Measurements from ENCODE around the gene NEDD4L.

NEDD4L gene

DNA sequence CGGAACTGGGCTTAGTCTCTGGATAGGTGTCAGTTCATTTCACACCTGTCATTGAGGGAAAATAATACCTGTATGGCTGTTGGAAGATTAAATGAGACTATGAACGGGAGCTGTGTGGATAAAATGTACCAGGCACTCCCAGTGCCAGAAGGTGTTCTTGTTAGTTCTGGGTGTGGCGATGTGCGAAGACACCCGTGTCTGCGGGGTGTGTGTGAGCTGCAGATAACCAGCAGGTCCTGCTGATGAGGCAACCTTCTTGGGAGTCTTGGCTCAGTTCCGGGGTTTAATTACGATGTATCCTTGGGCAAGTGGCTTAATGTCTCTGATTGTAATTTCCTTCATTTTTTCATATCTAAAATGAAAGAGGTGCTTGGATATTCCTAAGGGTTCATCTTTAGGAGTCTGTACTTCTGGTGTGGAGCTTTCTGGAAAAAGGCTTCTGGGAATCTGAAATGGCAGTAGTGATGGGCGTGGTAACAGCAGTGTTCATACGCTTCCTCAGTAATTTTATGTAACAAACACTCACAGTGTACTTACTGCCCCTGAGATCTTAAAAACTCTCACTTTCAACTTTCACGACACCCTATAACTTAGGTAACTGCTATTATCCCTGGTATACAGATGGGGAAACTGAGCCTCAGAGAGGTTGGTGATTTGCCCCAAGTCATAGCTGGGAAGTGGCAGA lies 35.0 kb downstream of the NEDD4L start:
- no peak overlapping the region for H4K8ac ChIP-seq (ENCODE audit: low read depth, low read length)
- H3K27me3 ChIP-seq (ENCODE audit: control insufficient read depth in 3 of 3, insufficient read depth in 3 of 3, low read depth in 1 of 3, low read length in 3 of 3), result no peaks in the 10 kb centered on the region
- DNase-seq (ENCODE audit: low spot score), result no peak
- H3K27ac ChIP-seq (replicated peaks; ENCODE audit: low read length), result no peak overlapping the region
- no peak overlapping the region for H3K23ac ChIP-seq (ENCODE audit: low read depth, low read length, poor library complexity)
- no peak overlapping the region for H2AFZ ChIP-seq (ENCODE audit: low read length)
- H3K4ac ChIP-seq (ENCODE audit: low read length), result no peak overlapping the region
- no peak overlapping the region for H2BK15ac ChIP-seq (ENCODE audit: low read length)
- H2AK5ac ChIP-seq (ENCODE audit: low read depth, low read length), result no peak overlapping the region
- no peaks in the 10 kb centered on the region for H3K9me3 ChIP-seq (replicated peaks in 1 of 2; ENCODE audit: control insufficient read depth in 2 of 2, insufficient read depth in 1 of 2, low read depth in 1 of 2, low read length in 2 of 2)
- H3K4me1 ChIP-seq (ENCODE audit: control insufficient read depth in 2 of 2, insufficient read depth in 1 of 2, low read depth in 1 of 2, low read length in 2 of 2), result no peaks in the 10 kb centered on the region
- no peak overlapping the region for H2BK5ac ChIP-seq (ENCODE audit: low read length)
- no peaks in the 10 kb centered on the region for H3K79me1 ChIP-seq (ENCODE audit: low read depth, low read length)
- H3K14ac ChIP-seq (ENCODE audit: low read length), result no peak overlapping the region
- H3K18ac ChIP-seq (ENCODE audit: low read length), result no peak overlapping the region
- no peak overlapping the region for H4K91ac ChIP-seq (ENCODE audit: low read depth, low read length, poor library complexity)
- H2BK120ac ChIP-seq (ENCODE audit: low read depth, low read length), result no peak overlapping the region
- no peak overlapping the region for H3K4me2 ChIP-seq (ENCODE audit: insufficient read depth, low read length, poor library complexity, severe bottlenecking)
- no peak overlapping the region for H3K9ac ChIP-seq (ENCODE audit: low read depth, low read length, poor library complexity)
- no peaks in the 10 kb centered on the region for H3K36me3 ChIP-seq (replicated peaks in 1 of 2; ENCODE audit: control insufficient read depth in 2 of 2, insufficient read depth in 2 of 2, low read length in 2 of 2)
- WGBS, 2 donors (ENCODE audit: extremely low coverage in 2 of 2, insufficient read length in 2 of 2, insufficient replicate concordance in 1 of 2), result no CpG with 5 or more reads among the region's 11 CpGs
- no peak overlapping the region for H2BK12ac ChIP-seq (ENCODE audit: low read length)
- no peak overlapping the region for H3K4me3 ChIP-seq (ENCODE audit: low read length in 2 of 2)

GRCh38 chr18:58080451-58080850 lies 36.4 kb downstream of the NEDD4L start:
- Histone ChIP-seq H3K23ac (ENCODE audit: low read depth, low read length, poor library complexity) (no peak overlapping the region), H2AFZ (ENCODE audit: low read length) (no peak overlapping the region), H3K18ac (ENCODE audit: low read length) (no peak overlapping the region), H3K27ac (replicated peaks; ENCODE audit: low read length) (no peak overlapping the region), H3K4me2 (ENCODE audit: insufficient read depth, low read length, poor library complexity, severe bottlenecking) (no peak overlapping the region), H2AK5ac (ENCODE audit: low read depth, low read length) (no peak overlapping the region), H3K4me3 (ENCODE audit: low read length in 2 of 2) (no peak overlapping the region), H2BK15ac (ENCODE audit: low read length) (no peak overlapping the region), H3K14ac (ENCODE audit: low read length) (no peak overlapping the region), H3K4me1 (ENCODE audit: control insufficient read depth in 2 of 2, insufficient read depth in 1 of 2, low read depth in 1 of 2, low read length in 2 of 2) (no peaks in the 10 kb centered on the region), H2BK12ac (ENCODE audit: low read length) (no peak overlapping the region), H3K79me1 (ENCODE audit: low read depth, low read length) (no peaks in the 10 kb centered on the region), H4K91ac (ENCODE audit: low read depth, low read length, poor library complexity) (no peak overlapping the region), H3K36me3 (replicated peaks in 1 of 2; ENCODE audit: control insufficient read depth in 2 of 2, insufficient read depth in 2 of 2, low read length in 2 of 2) (no peaks in the 10 kb centered on the region), H3K9ac (ENCODE audit: low read depth, low read length, poor library complexity) (no peak overlapping the region), H3K4ac (ENCODE audit: low read length) (no peak overlapping the region), H4K8ac (ENCODE audit: low read depth, low read length) (no peak overlapping the region), H2BK120ac (ENCODE audit: low read depth, low read length) (no peak overlapping the region), H2BK5ac (ENCODE audit: low read length) (no peak overlapping the region), H3K9me3 (replicated peaks in 1 of 2; ENCODE audit: control insufficient read depth in 2 of 2, insufficient read depth in 1 of 2, low read depth in 1 of 2, low read length in 2 of 2) (no peaks in the 10 kb centered on the region), H3K27me3 (ENCODE audit: control insufficient read depth in 3 of 3, insufficient read depth in 3 of 3, low read depth in 1 of 3, low read length in 3 of 3) (no peaks in the 10 kb centered on the region)
- no CpG with 5 or more reads among the region's 3 CpGs for WGBS, 2 donors (ENCODE audit: extremely low coverage in 2 of 2, insufficient read length in 2 of 2, insufficient replicate concordance in 1 of 2)
- no peak for DNase-seq (ENCODE audit: low spot score)

- Histone ChIP-seq H3K36me3 (replicated peaks in 1 of 2; ENCODE audit: control insufficient read depth in 2 of 2, insufficient read depth in 2 of 2, low read length in 2 of 2) (no peaks in the 10 kb centered on the region), H2BK120ac (ENCODE audit: low read depth, low read length) (no peak overlapping the region), H2BK15ac (ENCODE audit: low read length) (no peak overlapping the region), H3K79me1 (ENCODE audit: low read depth, low read length) (peaks cover 2% of the 10 kb centered on the region), H3K4me2 (ENCODE audit: insufficient read depth, low read length, poor library complexity, severe bottlenecking) (no peak overlapping the region), H3K23ac (ENCODE audit: low read depth, low read length, poor library complexity) (no peak overlapping the region), H3K9me3 (replicated peaks in 1 of 2; ENCODE audit: control insufficient read depth in 2 of 2, insufficient read depth in 1 of 2, low read depth in 1 of 2, low read length in 2 of 2) (peaks cover 0 to 6% of the 10 kb centered on the region in 2 donors), H4K91ac (ENCODE audit: low read depth, low read length, poor library complexity) (no peak overlapping the region), H2BK12ac (ENCODE audit: low read length) (no peak overlapping the region), H3K9ac (ENCODE audit: low read depth, low read length, poor library complexity) (no peak overlapping the region), H3K4me1 (ENCODE audit: control insufficient read depth in 2 of 2, insufficient read depth in 1 of 2, low read depth in 1 of 2, low read length in 2 of 2) (no peaks in the 10 kb centered on the region), H2AFZ (ENCODE audit: low read length) (no peak overlapping the region), H3K4me3 (ENCODE audit: low read length in 2 of 2) (no peak overlapping the region), H3K27me3 (ENCODE audit: control insufficient read depth in 3 of 3, insufficient read depth in 3 of 3, low read depth in 1 of 3, low read length in 3 of 3) (no peaks in the 10 kb centered on the region), H3K27ac (replicated peaks; ENCODE audit: low read length) (no peak overlapping the region), H3K4ac (ENCODE audit: low read length) (no peak overlapping the region), H2BK5ac (ENCODE audit: low read length) (no peak overlapping the region), H3K18ac (ENCODE audit: low read length) (peak overlapping the region; percentile 70), H3K14ac (ENCODE audit: low read length) (no peak overlapping the region), H4K8ac (ENCODE audit: low read depth, low read length) (no peak overlapping the region), H2AK5ac (ENCODE audit: low read depth, low read length) (no peak overlapping the region)
- no peak for DNase-seq (ENCODE audit: low spot score)
- no CpG with 5 or more reads among the region's 6 CpGs for WGBS, 2 donors (ENCODE audit: extremely low coverage in 2 of 2, insufficient read length in 2 of 2, insufficient replicate concordance in 1 of 2)
These were observed 44.1 kb downstream of the NEDD4L start for GRCh38 chr18:58087928-58088690.

- Histone ChIP-seq H3K4me3 (ENCODE audit: low read length in 2 of 2) (no peak overlapping the region), H3K4ac (ENCODE audit: low read length) (no peak overlapping the region), H2AK5ac (ENCODE audit: low read depth, low read length) (no peak overlapping the region), H3K14ac (ENCODE audit: low read length) (no peak overlapping the region), H4K8ac (ENCODE audit: low read depth, low read length) (no peak overlapping the region), H4K91ac (ENCODE audit: low read depth, low read length, poor library complexity) (no peak overlapping the region), H2BK12ac (ENCODE audit: low read length) (no peak overlapping the region), H2BK120ac (ENCODE audit: low read depth, low read length) (no peak overlapping the region), H2AFZ (ENCODE audit: low read length) (no peak overlapping the region), H3K4me2 (ENCODE audit: insufficient read depth, low read length, poor library complexity, severe bottlenecking) (no peak overlapping the region), H3K9me3 (replicated peaks in 1 of 2; ENCODE audit: control insufficient read depth in 2 of 2, insufficient read depth in 1 of 2, low read depth in 1 of 2, low read length in 2 of 2) (peaks cover 0 to 6% of the 10 kb centered on the region in 2 donors), H3K9ac (ENCODE audit: low read depth, low read length, poor library complexity) (no peak overlapping the region), H3K18ac (ENCODE audit: low read length) (no peak overlapping the region), H2BK15ac (ENCODE audit: low read length) (no peak overlapping the region), H3K27me3 (ENCODE audit: control insufficient read depth in 3 of 3, insufficient read depth in 3 of 3, low read depth in 1 of 3, low read length in 3 of 3) (no peaks in the 10 kb centered on the region), H3K4me1 (ENCODE audit: control insufficient read depth in 2 of 2, insufficient read depth in 1 of 2, low read depth in 1 of 2, low read length in 2 of 2) (no peaks in the 10 kb centered on the region), H3K36me3 (replicated peaks in 1 of 2; ENCODE audit: control insufficient read depth in 2 of 2, insufficient read depth in 2 of 2, low read length in 2 of 2) (no peaks in the 10 kb centered on the region), H2BK5ac (ENCODE audit: low read length) (no peak overlapping the region), H3K79me1 (ENCODE audit: low read depth, low read length) (peaks cover 2% of the 10 kb centered on the region), H3K23ac (ENCODE audit: low read depth, low read length, poor library complexity) (no peak overlapping the region), H3K27ac (replicated peaks; ENCODE audit: low read length) (no peak overlapping the region)
- DNase-seq (ENCODE audit: low spot score), result no peak
- no CpG with 5 or more reads among the region's 4 CpGs for WGBS, 2 donors (ENCODE audit: extremely low coverage in 2 of 2, insufficient read length in 2 of 2, insufficient replicate concordance in 1 of 2)
These were observed 44.7 kb downstream of the NEDD4L start for GRCh38 chr18:58088691-58089065.

Measured in neuronal stem cell (in vitro differentiated cells).